ENCODE data around the gene MAPT. TPM values are rescaled to one million over a fixed set of nuclear protein-coding genes. Genes with fewer than 3 reads are reported as not detected.
A peak's percentile ranks its signal among the peaks of the same experiment; 100 is the strongest.

MAPT gene
- total and polyA plus RNA-seq, 2 of the 13 experiments (the other 11 are each of a cell fraction or from before 2014, with no cell fraction given), result 2.1 to 2.8 TPM

DNA sequence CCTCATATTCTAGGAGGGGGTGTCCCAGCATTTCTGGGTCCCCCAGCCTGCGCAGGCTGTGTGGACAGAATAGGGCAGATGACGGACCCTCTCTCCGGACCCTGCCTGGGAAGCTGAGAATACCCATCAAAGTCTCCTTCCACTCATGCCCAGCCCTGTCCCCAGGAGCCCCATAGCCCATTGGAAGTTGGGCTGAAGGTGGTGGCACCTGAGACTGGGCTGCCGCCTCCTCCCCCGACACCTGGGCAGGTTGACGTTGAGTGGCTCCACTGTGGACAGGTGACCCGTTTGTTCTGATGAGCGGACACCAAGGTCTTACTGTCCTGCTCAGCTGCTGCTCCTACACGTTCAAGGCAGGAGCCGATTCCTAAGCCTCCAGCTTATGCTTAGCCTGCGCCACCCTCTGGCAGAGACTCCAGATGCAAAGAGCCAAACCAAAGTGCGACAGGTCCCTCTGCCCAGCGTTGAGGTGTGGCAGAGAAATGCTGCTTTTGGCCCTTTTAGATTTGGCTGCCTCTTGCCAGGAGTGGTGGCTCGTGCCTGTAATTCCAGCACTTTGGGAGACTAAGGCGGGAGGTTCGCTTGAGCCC, 116.3 kb downstream of the MAPT start (continued):
- TF ChIP-seq CTCF (CRISPR knock-in tag; IDR thresholded peaks at IDR 0.05) (peak; percentile 64), ZNF510 (CRISPR knock-in tag; IDR thresholded peaks at IDR 0.05; ENCODE audit: low read depth) (no peak), PAF1 (CRISPR knock-in tag; IDR thresholded peaks at IDR 0.05) (no peak), ZNF713 (CRISPR knock-in tag; IDR thresholded peaks at IDR 0.05) (no peak), ZBTB8A (CRISPR knock-in tag; IDR thresholded peaks at IDR 0.05; ENCODE audit: borderline replicate concordance, low read depth) (no peak), ETV6 (CRISPR knock-in tag; conservative IDR thresholded peaks at IDR 0.05) (no peak), ZSCAN20 (CRISPR knock-in tag; IDR thresholded peaks at IDR 0.05; ENCODE audit: borderline replicate concordance) (no peak), SOX6 (IDR thresholded peaks at IDR 0.05) (no peak), SOX6 (CRISPR knock-in tag; IDR thresholded peaks at IDR 0.05) (no peak), FOXK1 (CRISPR knock-in tag; IDR thresholded peaks at IDR 0.05; ENCODE audit: borderline replicate concordance, low read depth) (no peak), NFAT5 (CRISPR knock-in tag; IDR thresholded peaks at IDR 0.05) (no peak), GABPA (IDR thresholded peaks at IDR 0.05; ENCODE audit: low read depth, low read length) (no peak), GABPA (CRISPR knock-in tag; IDR thresholded peaks at IDR 0.05; ENCODE audit: low read depth) (no peak), THAP9 (CRISPR knock-in tag; IDR thresholded peaks at IDR 0.05; ENCODE audit: borderline replicate concordance) (no peak), HNRNPL (IDR thresholded peaks at IDR 0.05; ENCODE audit: low read depth, low read length) (0 out of 2 replicates have a peak, but pooled peaks have one; percentile 38)
- TF ChIP-seq, protein P1, sequence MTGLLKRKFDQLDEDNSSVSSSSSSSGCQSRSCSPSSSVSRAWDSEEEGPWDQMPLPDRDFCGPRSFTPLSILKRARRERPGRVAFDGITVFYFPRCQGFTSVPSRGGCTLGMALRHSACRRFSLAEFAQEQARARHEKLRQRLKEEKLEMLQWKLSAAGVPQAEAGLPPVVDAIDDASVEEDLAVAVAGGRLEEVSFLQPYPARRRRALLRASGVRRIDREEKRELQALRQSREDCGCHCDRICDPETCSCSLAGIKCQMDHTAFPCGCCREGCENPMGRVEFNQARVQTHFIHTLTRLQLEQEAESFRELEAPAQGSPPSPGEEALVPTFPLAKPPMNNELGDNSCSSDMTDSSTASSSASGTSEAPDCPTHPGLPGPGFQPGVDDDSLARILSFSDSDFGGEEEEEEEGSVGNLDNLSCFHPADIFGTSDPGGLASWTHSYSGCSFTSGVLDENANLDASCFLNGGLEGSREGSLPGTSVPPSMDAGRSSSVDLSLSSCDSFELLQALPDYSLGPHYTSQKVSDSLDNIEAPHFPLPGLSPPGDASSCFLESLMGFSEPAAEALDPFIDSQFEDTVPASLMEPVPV (CRISPR knock-in tag; IDR thresholded peaks at IDR 0.05), result no peak
- TF ChIP-seq, protein P2, sequence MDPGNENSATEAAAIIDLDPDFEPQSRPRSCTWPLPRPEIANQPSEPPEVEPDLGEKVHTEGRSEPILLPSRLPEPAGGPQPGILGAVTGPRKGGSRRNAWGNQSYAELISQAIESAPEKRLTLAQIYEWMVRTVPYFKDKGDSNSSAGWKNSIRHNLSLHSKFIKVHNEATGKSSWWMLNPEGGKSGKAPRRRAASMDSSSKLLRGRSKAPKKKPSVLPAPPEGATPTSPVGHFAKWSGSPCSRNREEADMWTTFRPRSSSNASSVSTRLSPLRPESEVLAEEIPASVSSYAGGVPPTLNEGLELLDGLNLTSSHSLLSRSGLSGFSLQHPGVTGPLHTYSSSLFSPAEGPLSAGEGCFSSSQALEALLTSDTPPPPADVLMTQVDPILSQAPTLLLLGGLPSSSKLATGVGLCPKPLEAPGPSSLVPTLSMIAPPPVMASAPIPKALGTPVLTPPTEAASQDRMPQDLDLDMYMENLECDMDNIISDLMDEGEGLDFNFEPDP (CRISPR knock-in tag; conservative IDR thresholded peaks at IDR 0.05), result no peak

Measured in HepG2 (cell line).